Large intestine (tissue), 3 donors: ENCODE measurements around the gene ITGAD. TPM values are rescaled to one million over a fixed set of nuclear protein-coding genes. Genes with fewer than 3 reads are reported as not detected.
"Not testable (repeated sequence)": the region's sequence is repeated elsewhere in the genome, so short reads cannot be mapped to it uniquely, and the experiment has no call there.

ENCODE experiments used
- DNase-seq, 2 donors: peaks; one replicate each; pipeline versions ENCODE4 v3.0.0 to v3.0.0-alpha.2; 2013
- H3K27ac ChIP-seq: one replicate; pipeline ENCODE4 v1.5.1; 2013; ENCODE audit warnings: low read length
- H3K27me3 ChIP-seq: 2 replicates; pipeline ENCODE4 v1.6.1; 2013; ENCODE audit warnings: low read length; ENCODE audit not compliant: control insufficient read depth, insufficient read depth
- H3K36me3 ChIP-seq: 2 replicates; pipeline ENCODE4 v1.6.1; 2013; ENCODE audit warnings: low read length; ENCODE audit not compliant: control insufficient read depth, insufficient read depth
- H3K4me1 ChIP-seq: one replicate; pipeline ENCODE4 v1.6.1; 2013; ENCODE audit warnings: low read length; ENCODE audit not compliant: control insufficient read depth, insufficient read depth
- H3K4me3 ChIP-seq: one replicate; pipeline ENCODE4 v1.5.1; 2013; ENCODE audit warnings: low read length
- H3K9me3 ChIP-seq: one replicate; pipeline ENCODE4 v1.6.1; 2013; ENCODE audit warnings: mild to moderate bottlenecking, low read depth, low read length, moderate library complexity; ENCODE audit not compliant: control insufficient read depth
- WGBS: methylation state at CpG from one replicate; pipeline ENCODE4 v1.1.5; 2013; ENCODE audit warnings: low lambda C conversion rate; ENCODE audit not compliant: insufficient coverage; 5-methylcytosine and 5-hydroxymethylcytosine counted together
- polyA plus RNA-seq: library from polyadenylated mRNA; unstranded; fragments of 120-200 nt; gene quantifications from one replicate; pipeline ENCODE4 v1.2.1, GENCODE V29; 2013

ITGAD gene
- polyA plus RNA-seq, 1 donor: 0.03 TPM

GRCh38 chr16:31417036-31417435, 23.9 kb downstream of the ITGAD start:
- not testable (repeated sequence) for H3K27ac ChIP-seq, DNase-seq, H3K27me3 ChIP-seq, H3K4me1 ChIP-seq, H3K9me3 ChIP-seq, H3K36me3 ChIP-seq, H3K4me3 ChIP-seq
- WGBS: 100% methylated on average over 1 of the region's 2 CpGs

DNA sequence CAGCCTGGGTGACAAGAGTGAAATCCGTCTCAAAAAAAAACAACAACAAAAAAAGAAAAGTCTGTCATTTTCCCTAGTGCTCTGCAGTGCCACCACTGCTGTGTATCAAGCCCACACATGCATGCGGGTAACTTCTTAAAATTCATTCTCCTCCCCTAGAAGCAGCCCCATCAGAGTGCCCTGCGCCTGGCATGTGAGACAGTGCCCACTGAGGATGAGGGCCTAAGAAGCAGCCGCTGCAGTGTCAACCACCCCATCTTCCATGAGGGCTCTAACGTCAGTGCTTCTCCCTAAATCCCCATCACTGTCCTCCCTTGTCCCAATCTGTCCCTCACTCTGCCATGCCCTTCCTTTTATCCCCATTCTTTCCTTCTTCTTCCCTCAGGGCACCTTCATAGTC, 24.8 kb downstream of the ITGAD start:
- no peak for DNase-seq
- no peak overlapping the region for H3K4me3 ChIP-seq
- H3K9me3 ChIP-seq: no peaks in the 10 kb centered on the region
- H3K27me3 ChIP-seq: peaks cover 3% of the 10 kb centered on the region
- no peaks in the 10 kb centered on the region for H3K36me3 ChIP-seq
- no peak overlapping the region for H3K27ac ChIP-seq
- no peaks in the 10 kb centered on the region for H3K4me1 ChIP-seq
- WGBS: 71% methylated on average over 1 of the region's 5 CpGs

DNA sequence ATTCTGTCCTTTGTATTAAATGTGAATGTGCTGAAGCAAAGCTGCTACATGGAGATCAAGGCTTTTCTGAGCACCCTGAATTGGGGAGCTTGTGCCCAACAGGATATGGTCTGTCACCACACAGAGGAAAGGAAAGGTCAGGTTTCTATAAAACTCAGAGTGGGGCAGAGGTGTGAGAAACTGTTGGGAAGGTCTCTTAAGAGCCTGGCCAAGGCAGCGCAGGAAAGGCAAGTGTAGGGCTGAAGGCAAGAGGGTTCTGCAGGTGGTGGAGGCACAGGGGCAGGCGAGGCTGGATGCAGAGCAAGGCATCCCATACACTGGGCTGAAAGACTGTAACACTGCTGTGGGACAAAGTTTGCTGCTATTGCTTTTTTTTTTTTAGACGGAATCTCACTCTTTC, 26.9 kb downstream of the ITGAD start:
- Histone ChIP-seq H3K36me3 (no peaks in the 10 kb centered on the region), H3K4me3 (no peak overlapping the region), H3K27me3 (peaks cover 3% of the 10 kb centered on the region), H3K4me1 (no peaks in the 10 kb centered on the region), H3K9me3 (no peaks in the 10 kb centered on the region), H3K27ac (no peak overlapping the region)
- whole genome bisulfite sequencing: no CpG with 5 or more reads among the region's 3 CpGs
- DNase-seq: no peak

DNA sequence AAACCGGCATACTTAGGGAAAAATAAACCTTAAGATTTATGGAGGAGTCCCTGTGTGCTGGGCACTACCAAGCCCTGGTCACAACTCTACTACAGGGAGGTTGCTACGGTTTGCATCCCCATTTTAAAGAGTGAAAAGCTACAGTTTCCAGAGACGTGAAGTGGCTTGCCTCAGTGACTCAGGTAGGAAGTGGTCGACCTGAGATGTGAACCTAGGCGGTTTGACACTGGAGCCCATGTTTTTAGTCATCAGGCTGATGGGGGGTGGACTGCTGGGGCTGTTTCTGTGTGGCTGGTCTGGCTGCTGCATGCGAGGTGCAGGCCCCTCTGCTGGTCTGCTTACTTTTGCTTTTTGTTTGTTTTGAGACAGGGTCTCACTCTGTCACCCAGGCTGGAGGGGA, 28.5 kb downstream of the ITGAD start:
- no peak overlapping the region for H3K27ac ChIP-seq
- DNase-seq: no peak
- WGBS: no CpG with 5 or more reads among the region's 6 CpGs
- H3K36me3 ChIP-seq: no peaks in the 10 kb centered on the region
- H3K27me3 ChIP-seq: no peaks in the 10 kb centered on the region
- no peaks in the 10 kb centered on the region for H3K4me1 ChIP-seq
- no peaks in the 10 kb centered on the region for H3K9me3 ChIP-seq
- H3K4me3 ChIP-seq: no peak overlapping the region

GRCh38 chr16:31423241-31423640, 30.1 kb downstream of the ITGAD start:
- Histone ChIP-seq H3K36me3 (no peaks in the 10 kb centered on the region), H3K9me3 (peaks cover 6% of the 10 kb centered on the region), H3K27ac (no peak overlapping the region), H3K4me1 (peaks cover 4% of the 10 kb centered on the region), H3K4me3 (no peak overlapping the region), H3K27me3 (no peaks in the 10 kb centered on the region)
- no peak for DNase-seq
- no CpG with 5 or more reads among the region's 3 CpGs for WGBS

GRCh38 chr16:31423801-31424200, 30.7 kb downstream of the ITGAD start:
- Histone ChIP-seq H3K27me3 (no peaks in the 10 kb centered on the region), H3K27ac (no peak overlapping the region), H3K9me3 (peaks cover 6% of the 10 kb centered on the region), H3K4me1 (peaks cover 4% of the 10 kb centered on the region), H3K4me3 (no peak overlapping the region), H3K36me3 (no peaks in the 10 kb centered on the region)
- WGBS: no CpG with 5 or more reads among the region's 12 CpGs
- no peak for DNase-seq

- Histone ChIP-seq H3K27ac (peak overlapping the region; percentile 98), H3K4me3 (peak overlapping the region; percentile 75)
Observed at GRCh38 chr16:31427441-31428278, 34.5 kb downstream of the ITGAD start.

DNA sequence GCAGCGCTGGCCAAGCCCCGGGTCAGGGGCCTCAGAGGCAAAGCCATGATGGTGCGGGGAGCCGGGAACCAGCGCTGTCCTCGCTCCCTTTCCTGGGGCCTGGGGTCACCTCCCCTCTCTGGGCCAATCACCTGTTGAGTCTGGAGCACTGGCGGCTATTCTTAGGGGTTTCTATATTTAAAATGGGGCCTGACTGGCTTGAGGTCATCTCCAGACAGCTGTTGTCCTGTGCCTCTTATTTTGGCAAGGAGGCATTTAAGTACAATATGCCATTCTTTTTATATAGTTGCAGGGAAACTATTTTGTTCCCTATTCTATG, 35.1 kb downstream of the ITGAD start, which contains the start of gene COX6A2:
COX6A2 (minus strand) TSS at position 82 of the 319 bp plus-strand sequence; CDS start at position 47, 35 bp downstream.
- no peaks in the 10 kb centered on the region for H3K36me3 ChIP-seq
- no peaks in the 10 kb centered on the region for H3K27me3 ChIP-seq
- no peak for DNase-seq
- no CpG with 5 or more reads among the region's 7 CpGs for whole genome bisulfite sequencing
- H3K9me3 ChIP-seq: peaks cover 6% of the 10 kb centered on the region
- H3K4me1 ChIP-seq: peaks cover 16% of the 10 kb centered on the region
- peak within 1 kb of the TSS; percentile 98 for H3K27ac ChIP-seq
- H3K4me3 ChIP-seq: peak within 1 kb of the TSS; percentile 75

More at GRCh38 chr16:31427441-31428278, 34.5 kb downstream of the ITGAD start:
- Histone ChIP-seq H3K4me1 (peaks cover 16% of the 10 kb centered on the region), H3K27me3 (no peaks in the 10 kb centered on the region), H3K36me3 (no peaks in the 10 kb centered on the region), H3K9me3 (peaks cover 6% of the 10 kb centered on the region)
- no CpG with 5 or more reads among the region's 83 CpGs for WGBS
- DNase-seq: peak; percentile 70 to 80

DNA sequence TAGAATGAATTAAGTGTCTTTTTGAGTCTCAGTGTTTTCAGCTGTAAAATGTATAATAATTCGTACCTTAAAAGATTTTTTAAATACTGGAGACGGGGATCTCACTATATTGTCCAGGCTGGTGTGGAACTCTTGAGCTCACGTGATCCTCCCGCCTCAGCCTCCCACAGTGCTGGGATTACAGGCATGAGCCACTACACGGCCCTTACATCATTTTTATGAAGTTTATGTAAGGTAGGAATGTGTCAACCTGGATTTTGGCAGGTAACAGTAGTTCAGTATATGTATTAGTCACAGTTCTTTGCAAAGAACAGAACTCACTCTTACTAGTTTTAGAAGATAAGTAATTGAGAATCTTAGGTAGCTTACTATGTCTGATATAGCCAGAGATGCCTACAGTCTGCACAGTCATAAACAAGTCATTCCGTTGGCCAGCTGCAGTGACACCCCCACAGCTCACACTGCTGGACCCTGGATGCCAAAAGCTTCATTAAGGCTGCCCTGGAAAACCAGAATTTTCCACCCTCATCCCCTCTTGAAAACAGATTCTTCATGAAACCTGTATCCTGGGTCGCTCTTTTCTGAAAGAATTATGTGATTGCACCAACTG, 35.6 kb downstream of the ITGAD start:
- H3K27ac ChIP-seq: peak overlapping the region; percentile 98
- peak in 1 of 2 donors; percentile 43 for DNase-seq
- peaks cover 16% of the 10 kb centered on the region for H3K4me1 ChIP-seq
- no peaks in the 10 kb centered on the region for H3K27me3 ChIP-seq
- no peaks in the 10 kb centered on the region for H3K36me3 ChIP-seq
- WGBS: no CpG with 5 or more reads among the region's 7 CpGs
- peaks cover 6% of the 10 kb centered on the region for H3K9me3 ChIP-seq
- H3K4me3 ChIP-seq: peak overlapping the region; percentile 75

GRCh38 chr16:31429314-31429713, 36.2 kb downstream of the ITGAD start:
- WGBS: no CpG with 5 or more reads among the region's 1 CpG
- H3K27me3 ChIP-seq: no peaks in the 10 kb centered on the region
- H3K9me3 ChIP-seq: peaks cover 6% of the 10 kb centered on the region
- H3K4me1 ChIP-seq: peaks cover 16% of the 10 kb centered on the region
- H3K4me3 ChIP-seq: peak overlapping the region; percentile 75
- H3K36me3 ChIP-seq: no peaks in the 10 kb centered on the region
- DNase-seq: peak; percentile 74 to 83
- peak overlapping the region; percentile 98 for H3K27ac ChIP-seq
